T-helper 1 cell treated with Interleukin-12 subunit alpha and Interleukin-12 subunit beta and Interleukin-4 antibody, amounts not matched to agents 30 ng/mL and 1 ng/mL, for 36 hours (primary cell): ENCODE measurements around the gene PNISR. TPM values are rescaled to one million over a fixed set of nuclear protein-coding genes. Genes with fewer than 3 reads are reported as not detected.

Source experiments
- total RNA-seq: library from RNA; stranded (reverse); gene quantifications from 2 replicates; pipeline ENCODE4 v1.2.3, GENCODE V29; 2022

PNISR gene
- total RNA-seq, 1 donor from 2014 or later = 135 TPM

Other genes starting within 250 kb of the PNISR start
- gene FAXC, start 75.6 kb downstream of the PNISR start, total RNA-seq = 0.37 TPM in 1 of 2 replicates, not detected in the other
- gene COQ3, start 31.1 kb downstream of the PNISR start, total RNA-seq = 7.0 and 7.4 TPM in 2 replicates
- 9.8 and 10.1 TPM in 2 replicates for gene USP45, start 90.1 kb upstream of the PNISR start, total RNA-seq
- 39.8 and 49.5 TPM in 2 replicates for gene CCNC, start 143.4 kb upstream of the PNISR start, total RNA-seq
- gene PRDM13, start 181.5 kb upstream of the PNISR start, total RNA-seq = not detected in 2 replicates